Caki2 (cell line): Measurements from ENCODE around the gene LCE5A. TPM values are rescaled to one million over a fixed set of nuclear protein-coding genes. Genes with fewer than 3 reads are reported as not detected.
A peak's percentile ranks its signal among the peaks of the same experiment; 100 is the strongest.
"Not testable (repeated sequence)": the region's sequence is repeated elsewhere in the genome, so short reads cannot be mapped to it uniquely, and the experiment has no call there.

ENCODE experiments used
- DNase-seq: peaks from one replicate; pipeline ENCODE4 v3.0.0-alpha.2; 2015; ENCODE audit warnings: low read depth
- in situ Hi-C: cut with HindIII; loops from 2 replicates; pipeline ENCODE4 v1.10.0; 2016; ENCODE audit warnings: low sequenced_read_pairs, low pct_unique_long_range_greater_than_20kb, mixed read lengths
- total RNA-seq: library from RNA; depleted of rRNA; stranded (reverse); fragments of >200 nt; shearing (Covaris generic); gene quantifications from 2 replicates; pipeline ENCODE4 v1.2.3, GENCODE V29; 2014; ENCODE audit warnings: low replicate concordance; rRNA removed

LCE5A gene
- total RNA-seq = not detected in 2 replicates

GRCh38 chr1:152510503-152510902 lies at the start of gene LCE5A:
LCE5A (plus strand) TSS chr1:152510803; CDS start chr1:152511535, 732 bp downstream.
- DNase-seq = no peak
- in situ Hi-C loops = no loop called here

GRCh38 chr1:152461544-152461943 lies 49.1 kb upstream of the LCE5A start:
- in situ Hi-C loops = no loop called here
- peak; percentile 35 for DNase-seq

GRCh38 chr1:152462636-152463035 lies 48.0 kb upstream of the LCE5A start:
- DNase-seq = no peak
- in situ Hi-C loops = no loop called here

GRCh38 chr1:152466217-152466616 lies 44.4 kb upstream of the LCE5A start:
- no peak for DNase-seq
- in situ Hi-C loops = no loop called here

- in situ Hi-C loops = no loop called here
- no peak for DNase-seq
Observed at GRCh38 chr1:152473887-152474537, 36.6 kb upstream of the LCE5A start.

GRCh38 chr1:152479792-152480595 lies 30.6 kb upstream of the LCE5A start:
- in situ Hi-C loops = no loop called here
- peak; percentile 51 for DNase-seq

GRCh38 chr1:152481869-152482664 lies 28.5 kb upstream of the LCE5A start:
- peak; percentile 63 for DNase-seq

GRCh38 chr1:152486400-152487006 lies 24.1 kb upstream of the LCE5A start:
- in situ Hi-C loops = no loop called here
- no peak for DNase-seq

More at GRCh38 chr1:152481869-152482664, 28.5 kb upstream of the LCE5A start:
- in situ Hi-C loops = no loop called here

- in situ Hi-C loops = no loop called here
- DNase-seq = no peak
Observed at GRCh38 chr1:152487871-152488270, 22.7 kb upstream of the LCE5A start.

GRCh38 chr1:152491537-152491936 lies 19.1 kb upstream of the LCE5A start:
- DNase-seq = peak; percentile 12

GRCh38 chr1:152495066-152495675 lies 15.4 kb upstream of the LCE5A start:
- in situ Hi-C loops = no loop called here
- DNase-seq = no peak

More at GRCh38 chr1:152491537-152491936, 19.1 kb upstream of the LCE5A start:
- in situ Hi-C loops = not testable (repeated sequence)

- in situ Hi-C loops = no loop called here
- no peak for DNase-seq
Observed at GRCh38 chr1:152497273-152497672, 13.3 kb upstream of the LCE5A start.

- in situ Hi-C loops = no loop called here
- no peak for DNase-seq
Observed at GRCh38 chr1:152501704-152502103, 8.9 kb upstream of the LCE5A start.

GRCh38 chr1:152502496-152503180 lies 8.0 kb upstream of the LCE5A start:
- peak; percentile 12 for DNase-seq
- in situ Hi-C loops = no loop called here

- in situ Hi-C loops = no loop called here
- no peak for DNase-seq
Observed at GRCh38 chr1:152505083-152505482, 5.5 kb upstream of the LCE5A start.

GRCh38 chr1:152506899-152507498 lies 3.6 kb upstream of the LCE5A start:
- in situ Hi-C loops = no loop called here
- no peak for DNase-seq

- no peak for DNase-seq
- in situ Hi-C loops = no loop called here
Observed at GRCh38 chr1:152511596-152511995, 993 bp downstream of the LCE5A start.
